CD4-positive, alpha-beta memory T cell (primary cell): ENCODE data around the gene SUN2. TPM values are rescaled to one million over a fixed set of nuclear protein-coding genes. Genes with fewer than 3 reads are reported as not detected.

Experiments used
- CTCF ChIA-PET: fragments of 350-600 bp; sonication (Branson Sonifier 250); formaldehyde crosslinking; loops from one replicate; lab custom pipeline; 2021; ENCODE audit warnings: inconsistent platforms; ENCODE audit not compliant: partially characterized antibody; lab: Charles Lee
- POLR2A ChIA-PET: fragments of 350-600 bp; sonication (Branson Sonifier 250); formaldehyde crosslinking; loops from one replicate; lab custom pipeline; 2021; ENCODE audit not compliant: partially characterized antibody; lab: Charles Lee
- DNase-seq, 5 donors: peaks; one replicate each; pipeline versions ENCODE4 v3.0.0 to v3.0.0-alpha.2; 2020 to 2022; ENCODE audit warnings: mixed read lengths in 1 of 5
- H3K27ac ChIP-seq: one replicate; pipeline ENCODE4 v1.7.0; 2013; ENCODE audit warnings: low read depth, low read length
- H3K27me3 ChIP-seq: 2 replicates; pipeline ENCODE4 v1.7.0; 2013; ENCODE audit warnings: mild to moderate bottlenecking, low read length, moderate library complexity; ENCODE audit not compliant: insufficient read depth
- H3K36me3 ChIP-seq: 2 replicates; pipeline ENCODE4 v1.7.0; 2013; ENCODE audit warnings: mild to moderate bottlenecking, low read length, moderate library complexity; ENCODE audit not compliant: insufficient read depth
- H3K4me1 ChIP-seq: 2 replicates; pipeline ENCODE4 v1.7.0; 2013; ENCODE audit warnings: mild to moderate bottlenecking, low read length, moderate library complexity; ENCODE audit not compliant: insufficient read depth
- H3K4me3 ChIP-seq, 2 donors: one replicate each; pipeline ENCODE4 v1.7.0; 2013; ENCODE audit warnings: low read length in 2 of 2, mild to moderate bottlenecking in 1 of 2
- H3K9me3 ChIP-seq, 2 donors: one replicate each; pipeline ENCODE4 v1.7.0; 2013; ENCODE audit warnings: low read length in 2 of 2, control low read depth in 1 of 2; ENCODE audit not compliant: control insufficient read depth in 1 of 2
- H3K27ac Mint-ChIP-seq, 7 donors: one replicate each; pipeline ENCODE4 v1.8.0; 2020 to 2021; ENCODE audit warnings: mixed read lengths in 7 of 7, mild to moderate bottlenecking in 6 of 7, inconsistent platforms in 3 of 7, moderate library complexity in 3 of 7
- H3K27me3 Mint-ChIP-seq, 2 donors: one replicate each; pipeline ENCODE4 v1.8.0; 2020 to 2021; ENCODE audit warnings: mixed read lengths in 2 of 2
- H3K36me3 Mint-ChIP-seq, 2 donors: one replicate each; pipeline ENCODE4 v1.8.0; 2020 to 2021; ENCODE audit warnings: mixed read lengths in 2 of 2, inconsistent platforms in 1 of 2, mild to moderate bottlenecking in 1 of 2
- H3K4me1 Mint-ChIP-seq, 4 donors: one replicate each; pipeline ENCODE4 v1.8.0; 2020 to 2021; ENCODE audit warnings: mixed read lengths in 4 of 4, mild to moderate bottlenecking in 1 of 4
- H3K4me3 Mint-ChIP-seq, 8 donors: one replicate each; pipeline ENCODE4 v1.8.0; 2020 to 2021; ENCODE audit warnings: mixed read lengths in 8 of 8, mild to moderate bottlenecking in 7 of 8, moderate library complexity in 6 of 8, inconsistent platforms in 3 of 8
- H3K9me3 Mint-ChIP-seq, 8 donors: one replicate each; pipeline ENCODE4 v1.8.0; 2020 to 2021; ENCODE audit warnings: mixed read lengths in 8 of 8, mild to moderate bottlenecking in 5 of 8, inconsistent platforms in 3 of 8, moderate library complexity in 1 of 8
- intact Hi-C: fragments of 100-400 bp; cut with micrococcal nuclease; formaldehyde crosslinking; loops from one replicate; pipeline ENCODE4 v1.15.1; 2023
- polyA plus RNA-seq, 2 donors: library from polyadenylated mRNA; unstranded; fragments of 300-500 nt; fragmentation: Illumina TruSeq; gene quantifications; one replicate each; pipeline ENCODE4 v1.2.3, GENCODE V29; 2021
- total RNA-seq, 2 experiments: library from RNA; stranded (reverse); gene quantifications; one replicate each; pipeline ENCODE4 v1.2.3, GENCODE V29; 2021

SUN2 gene
- total and polyA plus RNA-seq, 4 experiments from 2014 or later = 323 to 1,004 (median 815) TPM

DNA sequence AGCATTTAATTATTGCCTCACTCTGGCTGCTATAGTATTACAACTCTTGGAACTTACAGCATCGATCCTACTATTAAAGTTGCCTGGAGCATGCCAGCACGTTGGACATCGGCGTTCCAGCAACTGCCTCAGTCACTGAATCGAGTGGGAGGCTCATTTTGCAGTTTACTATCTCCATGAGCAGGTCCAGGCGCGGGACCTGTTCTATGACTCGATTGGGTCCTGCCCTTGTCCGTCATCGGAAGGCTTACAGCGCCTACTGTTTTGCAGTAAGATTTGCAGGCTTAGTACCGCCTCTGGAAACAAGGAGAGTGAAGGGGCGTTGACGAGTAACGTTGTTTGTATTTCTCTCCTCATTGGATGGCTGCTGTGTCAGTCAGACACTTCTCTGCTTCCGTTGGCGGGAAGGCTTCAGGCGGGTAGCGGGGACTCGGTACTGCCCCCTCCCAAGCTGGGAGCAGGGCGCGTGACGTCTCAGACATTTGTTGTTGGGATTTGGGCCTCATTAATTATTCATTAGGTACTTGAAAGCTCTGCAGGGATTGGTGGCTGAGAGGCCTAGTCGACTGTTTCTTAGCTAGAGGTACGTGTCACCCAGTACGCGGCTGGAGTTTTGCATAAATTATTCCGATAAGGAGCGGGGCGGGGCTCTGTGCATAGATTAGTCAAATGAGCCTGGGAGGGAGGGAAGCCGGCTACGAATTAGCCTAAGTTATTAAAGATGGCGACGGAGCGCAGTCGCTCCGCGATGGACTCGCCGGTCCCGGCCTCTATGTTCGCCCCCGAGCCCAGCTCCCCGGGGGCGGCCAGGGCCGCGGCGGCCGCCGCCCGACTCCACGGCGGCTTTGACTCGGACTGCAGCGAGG lies 50.3 kb downstream of the SUN2 start, which contains the start of gene GTPBP1:
Gene GTPBP1 (plus strand): TSS at position 710 of the 866 bp plus-strand sequence. CDS start 12 bp downstream, at position 722.
- DNase-seq = peak; percentile 96 to 100 (median 100)
- Histone ChIP-seq H3K36me3 (peaks cover 12% of the 10 kb centered on the region), H3K9me3 (no peaks in the 10 kb centered on the region), H3K27ac (peak within 1 kb of the TSS; percentile 94), H3K4me1 (peaks cover 52% of the 10 kb centered on the region), H3K27me3 (no peaks in the 10 kb centered on the region), H3K4me3 (peak within 1 kb of the TSS; percentile 20 to 94)
- peaks cover 0 to 5% (median 0%) of the 10 kb centered on the region in 8 donors for H3K9me3 Mint-ChIP-seq
- peaks cover 48 to 69% (median 53%) of the 10 kb centered on the region in 4 donors for H3K4me1 Mint-ChIP-seq
- H3K27me3 Mint-ChIP-seq = peaks cover 0 to 4% of the 10 kb centered on the region in 2 donors
- intact Hi-C loops = loop anchor here (1.0 to 10.0 kb wide), 5 partner anchors 19 to 651 kb away; partner anchors contain the start of genes PICK1 and RPL3
- H3K4me3 Mint-ChIP-seq = peak within 1 kb of the TSS; percentile 91 to 96 (median 94)
- ChIA-PET POLR2A (interaction anchor here (0.6 to 8.0 kb wide), 18 partner anchors 9 to 1339 kb away, joined by 3 to 186 read pairs (median 4); partner anchors contain the start of genes CBX6, CBY1, FAM227A and RPL3), CTCF (interaction anchor here (0.9 to 1.3 kb wide), 5 partner anchors 10 to 61 kb away, joined by 3 to 11 read pairs (median 3); partner anchors contain the start of gene TOMM22)
- H3K27ac Mint-ChIP-seq = peak within 1 kb of the TSS; percentile 92 to 99 (median 98)
- peaks cover 3 to 40% of the 10 kb centered on the region in 2 donors for H3K36me3 Mint-ChIP-seq

GRCh38 chr22:38704654-38705234 lies 51.1 kb downstream of the SUN2 start:
- intact Hi-C loops = loop anchor here (1.0 to 10.0 kb wide), 5 partner anchors 52 to 650 kb away; partner anchors contain the start of genes CBX6, PICK1 and RPL3
- H3K4me1 ChIP-seq = peaks cover 50% of the 10 kb centered on the region
- ChIA-PET POLR2A (interaction anchor here (0.6 to 8.0 kb wide), 11 partner anchors 8 to 1339 kb away, joined by 3 to 186 read pairs (median 12); partner anchors contain the start of genes CBY1, FAM227A, RPL3 and SUN2), CTCF (interaction anchor here (2.1 kb wide), 1 partner anchor 23 kb away, joined by 7 read pairs; the partner anchor contains the start of gene TOMM22)
- peaks cover 6% of the 10 kb centered on the region for H3K36me3 ChIP-seq
- H3K36me3 Mint-ChIP-seq = peaks cover 0 to 40% of the 10 kb centered on the region in 2 donors
- peaks cover 0 to 4% of the 10 kb centered on the region in 2 donors for H3K27me3 Mint-ChIP-seq
- peaks cover 47 to 69% (median 50%) of the 10 kb centered on the region in 4 donors for H3K4me1 Mint-ChIP-seq
- peak overlapping the region; percentile 71 for H3K27ac ChIP-seq
- H3K4me3 Mint-ChIP-seq = peak overlapping the region; percentile 84 to 90 (median 86)
- DNase-seq = no peak
- H3K9me3 ChIP-seq = no peaks in the 10 kb centered on the region
- H3K9me3 Mint-ChIP-seq = peaks cover 0 to 5% (median 0%) of the 10 kb centered on the region in 8 donors
- no peaks in the 10 kb centered on the region for H3K27me3 ChIP-seq
- peak overlapping the region; percentile 20 to 56 for H3K4me3 ChIP-seq
- H3K27ac Mint-ChIP-seq = peak overlapping the region; percentile 86 to 99 (median 98)

GRCh38 chr22:38700789-38701628 lies 54.8 kb downstream of the SUN2 start, which contains the start of gene JOSD1:
Gene JOSD1 (minus strand): TSS chr22:38700943. CDS start chr22:38699987, 956 bp downstream.
- H3K4me1 ChIP-seq = peaks cover 58% of the 10 kb centered on the region
- H3K27ac Mint-ChIP-seq = peak within 1 kb of the TSS; percentile 99 to 100 (median 100)
- H3K27ac ChIP-seq = peak within 1 kb of the TSS; percentile 98
- CTCF ChIA-PET = interaction anchor here (5.2 kb wide), 1 partner anchor 19 kb away, joined by 49 read pairs; the partner anchor contains the start of gene TOMM22
- peak; percentile 97 to 100 (median 98) for DNase-seq
- H3K9me3 ChIP-seq = no peaks in the 10 kb centered on the region
- H3K36me3 Mint-ChIP-seq = peaks cover 0 to 35% of the 10 kb centered on the region in 2 donors
- H3K4me3 ChIP-seq = peak within 1 kb of the TSS; percentile 64 to 79
- POLR2A ChIA-PET = interaction anchor here (0.8 to 4.7 kb wide), 4 partner anchors 16 to 31 kb away, joined by 3 to 29 read pairs (median 3); partner anchors contain the start of gene TOMM22
- intact Hi-C loops = loop anchor here (1.0 to 10.0 kb wide), 6 partner anchors 20 to 646 kb away; partner anchors contain the start of genes CBX6, CBY1, DDX17 and DMC1
- peak within 1 kb of the TSS; percentile 93 to 98 (median 97) for H3K4me3 Mint-ChIP-seq
- peaks cover 0 to 4% of the 10 kb centered on the region in 2 donors for H3K27me3 Mint-ChIP-seq
- H3K4me1 Mint-ChIP-seq = peaks cover 53 to 73% (median 56%) of the 10 kb centered on the region in 4 donors
- peaks cover 0 to 5% (median 0%) of the 10 kb centered on the region in 8 donors for H3K9me3 Mint-ChIP-seq
- no peaks in the 10 kb centered on the region for H3K27me3 ChIP-seq
- no peaks in the 10 kb centered on the region for H3K36me3 ChIP-seq

GRCh38 chr22:38700270-38700788 lies 55.5 kb downstream of the SUN2 start:
- Histone ChIP-seq H3K36me3 (no peaks in the 10 kb centered on the region), H3K27ac (peak overlapping the region; percentile 98), H3K9me3 (no peaks in the 10 kb centered on the region), H3K4me1 (peaks cover 61% of the 10 kb centered on the region), H3K27me3 (no peaks in the 10 kb centered on the region), H3K4me3 (peak overlapping the region in 1 of 2 donors; percentile 79)
- intact Hi-C loops = loop anchor here (2.0 to 10.0 kb wide), 4 partner anchors 44 to 646 kb away; partner anchors contain the start of genes CBX6, CBY1, DMC1 and FAM227A
- CTCF ChIA-PET = interaction anchor here (1.9 to 5.2 kb wide), 2 partner anchors 19 to 33 kb away, joined by 5 to 49 read pairs; partner anchors contain the start of gene TOMM22
- H3K27me3 Mint-ChIP-seq = peaks cover 0 to 4% of the 10 kb centered on the region in 2 donors
- peaks cover 0 to 5% (median 0%) of the 10 kb centered on the region in 8 donors for H3K9me3 Mint-ChIP-seq
- H3K4me1 Mint-ChIP-seq = peaks cover 53 to 69% (median 57%) of the 10 kb centered on the region in 4 donors
- peaks cover 0 to 32% of the 10 kb centered on the region in 2 donors for H3K36me3 Mint-ChIP-seq
- POLR2A ChIA-PET = interaction anchor here (1.1 to 8.5 kb wide), 7 partner anchors 16 to 1057 kb away, joined by 3 to 84 read pairs (median 9); partner anchors contain the start of genes CBY1, FAM227A and TOMM22
- H3K4me3 Mint-ChIP-seq = peak overlapping the region; percentile 90 to 98 (median 92)
- H3K27ac Mint-ChIP-seq = peak overlapping the region; percentile 98 to 100 (median 100)
- peak in 2 of 5 donors; percentile 42 to 63 for DNase-seq

- Histone ChIP-seq H3K36me3 (no peaks in the 10 kb centered on the region), H3K4me1 (peaks cover 56% of the 10 kb centered on the region), H3K9me3 (no peaks in the 10 kb centered on the region), H3K27ac (peak overlapping the region; percentile 98), H3K4me3 (peak overlapping the region; percentile 13 to 79), H3K27me3 (no peaks in the 10 kb centered on the region)
- H3K27me3 Mint-ChIP-seq = peaks cover 0 to 4% of the 10 kb centered on the region in 2 donors
- H3K36me3 Mint-ChIP-seq = peaks cover 2 to 33% of the 10 kb centered on the region in 2 donors
- intact Hi-C loops = loop anchor here (2.0 to 10.0 kb wide), 4 partner anchors 43 to 645 kb away; partner anchors contain the start of genes CBX6, CBY1, DMC1 and FAM227A
- DNase-seq = peak in 2 of 5 donors; percentile 18 to 34
- H3K4me1 Mint-ChIP-seq = peaks cover 53 to 69% (median 56%) of the 10 kb centered on the region in 4 donors
- CTCF ChIA-PET = interaction anchor here (0.5 to 5.2 kb wide), 4 partner anchors 18 to 647 kb away, joined by 3 to 49 read pairs (median 5); partner anchors contain the start of gene TOMM22
- POLR2A ChIA-PET = interaction anchor here (0.9 to 8.5 kb wide), 13 partner anchors 8 to 1057 kb away, joined by 3 to 84 read pairs (median 5); partner anchors contain the start of genes CBX6, CBY1, FAM227A and TOMM22
- H3K9me3 Mint-ChIP-seq = peaks cover 0 to 5% (median 0%) of the 10 kb centered on the region in 8 donors
- peak overlapping the region; percentile 90 to 94 (median 92) for H3K4me3 Mint-ChIP-seq
- H3K27ac Mint-ChIP-seq = peak overlapping the region; percentile 98 to 100 (median 98)
Observed at GRCh38 chr22:38699784-38700183, 56.0 kb downstream of the SUN2 start.
